Coronary artery (tissue), 2 donors: ENCODE results near the gene AATK.

Experiments used
- DNase-seq: peaks from one replicate; pipeline ENCODE4 v3.0.0-alpha.2; 2017; ENCODE audit warnings: low spot score
- H3K27ac ChIP-seq, 2 donors: fragments of 200-600 bp; sonication (generic); one replicate each; pipeline ENCODE4 v1.5.1; 2016 to 2019
- H3K4me3 ChIP-seq: fragments of 200-600 bp; sonication (generic); 2 replicates; pipeline ENCODE4 v1.5.1; 2016; ENCODE audit warnings: mild to moderate bottlenecking, moderate library complexity
- TF ChIP-seq, protein P1 (sequence below): fragments of 200-600 bp; sonication (generic); IDR thresholded peaks from one replicate; pipeline ENCODE4 v1.5.1; 2019; ENCODE audit warnings: antibody characterized with exemption

AATK gene

DNA sequence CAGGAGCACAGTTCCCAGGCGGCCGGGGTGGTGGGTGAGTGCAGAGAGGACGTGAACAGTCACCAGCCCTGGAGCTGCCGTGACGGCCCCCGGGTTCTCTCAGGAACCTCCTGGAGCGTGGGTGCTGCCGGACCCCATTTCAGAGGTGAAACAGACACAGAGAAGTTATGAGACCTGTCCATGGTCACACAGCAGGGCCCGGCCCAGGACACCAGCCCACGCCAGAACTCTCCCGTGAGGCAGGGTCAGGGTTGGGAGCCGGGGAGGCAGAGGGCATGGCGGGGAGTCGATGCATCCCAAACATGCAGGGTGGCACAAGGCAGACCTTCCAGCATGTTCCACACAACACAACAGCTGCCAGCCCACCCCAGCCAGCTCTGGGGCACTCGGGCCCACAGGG lies 4.5 kb downstream of the AATK start:
- Histone ChIP-seq H3K27ac (no peak overlapping the region), H3K4me3 (no peak overlapping the region)
- no peak for DNase-seq
- TF ChIP-seq, protein P1, sequence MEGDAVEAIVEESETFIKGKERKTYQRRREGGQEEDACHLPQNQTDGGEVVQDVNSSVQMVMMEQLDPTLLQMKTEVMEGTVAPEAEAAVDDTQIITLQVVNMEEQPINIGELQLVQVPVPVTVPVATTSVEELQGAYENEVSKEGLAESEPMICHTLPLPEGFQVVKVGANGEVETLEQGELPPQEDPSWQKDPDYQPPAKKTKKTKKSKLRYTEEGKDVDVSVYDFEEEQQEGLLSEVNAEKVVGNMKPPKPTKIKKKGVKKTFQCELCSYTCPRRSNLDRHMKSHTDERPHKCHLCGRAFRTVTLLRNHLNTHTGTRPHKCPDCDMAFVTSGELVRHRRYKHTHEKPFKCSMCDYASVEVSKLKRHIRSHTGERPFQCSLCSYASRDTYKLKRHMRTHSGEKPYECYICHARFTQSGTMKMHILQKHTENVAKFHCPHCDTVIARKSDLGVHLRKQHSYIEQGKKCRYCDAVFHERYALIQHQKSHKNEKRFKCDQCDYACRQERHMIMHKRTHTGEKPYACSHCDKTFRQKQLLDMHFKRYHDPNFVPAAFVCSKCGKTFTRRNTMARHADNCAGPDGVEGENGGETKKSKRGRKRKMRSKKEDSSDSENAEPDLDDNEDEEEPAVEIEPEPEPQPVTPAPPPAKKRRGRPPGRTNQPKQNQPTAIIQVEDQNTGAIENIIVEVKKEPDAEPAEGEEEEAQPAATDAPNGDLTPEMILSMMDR = no peak

DNA sequence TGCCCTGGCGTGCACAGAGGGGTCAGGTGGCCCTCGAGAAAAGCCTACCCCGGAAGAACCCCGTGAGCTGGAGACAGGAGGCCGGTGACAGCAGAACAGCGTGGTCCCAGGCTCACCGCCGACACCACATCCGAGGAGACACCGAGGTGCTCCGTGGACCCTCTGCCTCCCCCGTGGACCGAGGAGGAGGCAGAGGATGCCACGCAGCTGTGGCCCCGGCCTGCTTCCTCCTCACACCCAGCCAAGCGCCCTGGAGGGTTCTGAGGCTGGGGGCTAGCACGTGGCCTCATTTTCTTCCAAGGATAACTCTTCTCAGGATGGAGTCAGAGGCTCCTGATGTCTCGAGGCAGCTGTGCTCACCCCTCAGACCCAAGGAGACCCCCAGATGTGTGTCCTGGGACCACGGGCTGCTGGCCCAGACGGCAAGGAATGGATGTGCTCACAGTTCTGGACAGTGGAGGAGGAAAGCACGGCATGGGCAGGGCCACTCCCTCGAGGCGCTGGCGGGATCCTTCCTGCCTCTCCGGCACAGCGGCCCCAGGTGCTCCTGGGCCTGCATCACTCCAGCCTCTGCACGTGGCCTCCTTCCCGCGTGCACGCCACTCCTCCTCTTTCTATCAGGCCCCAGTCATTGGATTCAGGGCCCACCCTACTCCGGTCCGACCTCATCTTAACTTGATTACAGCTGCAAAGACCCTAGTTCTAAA lies 5.1 kb downstream of the AATK start:
- H3K27ac ChIP-seq = no peak overlapping the region
- peak overlapping the region; percentile 62 for H3K4me3 ChIP-seq
- DNase-seq = no peak
- TF ChIP-seq, protein P1 = no peak

DNA sequence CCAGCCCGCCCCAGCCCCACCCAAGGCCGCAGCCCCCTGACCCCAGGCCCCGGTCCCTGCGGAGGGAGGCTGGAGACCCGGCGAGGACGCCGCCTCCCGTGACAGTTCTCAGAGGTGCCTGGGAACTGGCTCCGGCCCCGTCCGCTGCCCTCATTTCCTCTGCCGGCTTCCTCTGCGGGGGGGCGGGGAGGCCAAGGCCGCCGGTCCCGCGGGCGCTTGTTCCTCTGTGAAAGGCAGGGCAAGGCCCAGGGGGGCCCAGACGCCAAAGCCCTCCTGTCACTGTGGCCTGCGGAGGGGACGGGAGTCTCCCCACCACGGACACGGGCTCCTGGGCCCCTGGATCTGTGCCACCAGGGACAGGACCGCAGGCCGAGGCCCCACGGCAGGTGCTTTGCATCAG lies 5.7 kb downstream of the AATK start:
- no peak overlapping the region for H3K27ac ChIP-seq
- DNase-seq = no peak
- TF ChIP-seq, protein P1 = no peak
- H3K4me3 ChIP-seq = peak overlapping the region; percentile 62

DNA sequence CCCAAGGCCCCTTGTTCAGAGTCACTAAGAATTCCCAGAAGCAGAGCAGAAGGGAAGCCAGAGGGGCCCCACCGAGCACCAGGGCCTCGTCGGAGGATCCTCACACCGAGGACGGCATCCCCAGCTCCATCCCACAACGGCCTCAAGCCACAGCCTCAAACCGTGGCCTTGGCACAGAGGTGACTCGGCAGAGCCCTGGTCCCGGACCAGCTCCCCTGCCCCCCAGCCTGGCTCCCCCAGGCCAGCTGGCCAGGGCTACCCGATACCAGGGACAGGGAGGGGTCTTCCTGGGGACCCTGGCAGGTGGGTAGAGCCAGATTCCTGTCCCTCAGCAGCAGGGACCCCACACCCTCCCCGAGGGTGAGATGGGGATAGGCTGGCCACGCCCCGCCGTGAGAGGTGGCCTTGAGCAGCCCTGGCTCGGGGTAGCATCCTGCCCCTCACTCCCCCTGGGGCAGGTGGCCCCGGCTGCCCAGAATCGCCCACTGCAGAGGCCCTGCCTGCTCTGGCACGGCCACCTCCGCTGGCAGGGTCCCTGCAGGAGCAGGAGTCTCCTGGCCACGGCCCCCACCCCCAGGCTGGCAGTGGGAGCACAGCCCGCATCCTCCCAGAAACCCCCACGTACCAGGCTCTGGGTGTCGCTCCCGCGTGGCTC lies 6.3 kb downstream of the AATK start:
- DNase-seq = no peak
- TF ChIP-seq, protein P1 = no peak
- H3K27ac ChIP-seq = no peak overlapping the region
- H3K4me3 ChIP-seq = peak overlapping the region; percentile 62

DNA sequence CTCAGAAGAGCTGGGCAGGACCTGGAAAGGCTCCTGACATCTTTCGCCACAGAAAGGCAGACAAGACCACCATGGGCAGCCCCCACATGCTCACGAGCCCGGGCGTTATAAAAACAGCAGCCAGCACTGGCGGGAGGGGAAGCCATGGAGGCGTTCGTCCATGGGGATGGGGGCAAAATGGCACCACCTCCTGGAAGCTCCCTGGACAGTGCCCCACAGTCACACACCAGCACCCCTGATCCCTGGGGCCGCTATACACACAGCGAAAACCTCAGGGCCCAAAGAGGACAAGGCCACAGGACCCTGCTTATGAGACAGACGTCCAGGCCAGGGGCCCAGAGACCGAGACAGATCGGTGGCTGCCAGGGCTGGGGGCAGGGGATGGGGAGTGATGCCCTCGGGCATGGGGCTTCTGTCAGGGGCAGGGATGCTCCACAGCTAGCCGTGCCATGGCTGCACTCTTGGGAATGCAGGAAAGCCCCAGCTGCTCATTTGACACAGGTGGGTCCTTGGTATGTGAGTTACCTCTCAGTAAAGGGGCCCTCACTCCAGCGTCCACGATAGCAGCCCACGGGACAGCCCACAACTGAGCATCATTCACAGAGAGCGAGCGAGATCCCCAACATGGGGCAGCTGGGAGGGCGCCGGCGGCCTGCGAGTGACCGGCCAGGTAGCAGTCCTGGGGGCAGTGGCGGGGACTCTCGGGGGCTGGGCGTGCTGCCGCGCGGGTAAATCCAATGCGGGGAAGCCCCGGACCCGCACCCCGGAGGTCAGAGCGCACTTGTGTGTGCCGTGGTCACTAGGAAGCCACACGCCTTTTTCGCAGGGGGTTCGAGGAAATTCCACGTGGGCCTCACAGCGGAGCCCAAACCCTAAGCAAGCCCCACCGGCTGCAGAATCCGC lies 7.1 kb downstream of the AATK start:
- no peak overlapping the region for H3K4me3 ChIP-seq
- DNase-seq = no peak
- TF ChIP-seq, protein P1 = no peak
- no peak overlapping the region for H3K27ac ChIP-seq

DNA sequence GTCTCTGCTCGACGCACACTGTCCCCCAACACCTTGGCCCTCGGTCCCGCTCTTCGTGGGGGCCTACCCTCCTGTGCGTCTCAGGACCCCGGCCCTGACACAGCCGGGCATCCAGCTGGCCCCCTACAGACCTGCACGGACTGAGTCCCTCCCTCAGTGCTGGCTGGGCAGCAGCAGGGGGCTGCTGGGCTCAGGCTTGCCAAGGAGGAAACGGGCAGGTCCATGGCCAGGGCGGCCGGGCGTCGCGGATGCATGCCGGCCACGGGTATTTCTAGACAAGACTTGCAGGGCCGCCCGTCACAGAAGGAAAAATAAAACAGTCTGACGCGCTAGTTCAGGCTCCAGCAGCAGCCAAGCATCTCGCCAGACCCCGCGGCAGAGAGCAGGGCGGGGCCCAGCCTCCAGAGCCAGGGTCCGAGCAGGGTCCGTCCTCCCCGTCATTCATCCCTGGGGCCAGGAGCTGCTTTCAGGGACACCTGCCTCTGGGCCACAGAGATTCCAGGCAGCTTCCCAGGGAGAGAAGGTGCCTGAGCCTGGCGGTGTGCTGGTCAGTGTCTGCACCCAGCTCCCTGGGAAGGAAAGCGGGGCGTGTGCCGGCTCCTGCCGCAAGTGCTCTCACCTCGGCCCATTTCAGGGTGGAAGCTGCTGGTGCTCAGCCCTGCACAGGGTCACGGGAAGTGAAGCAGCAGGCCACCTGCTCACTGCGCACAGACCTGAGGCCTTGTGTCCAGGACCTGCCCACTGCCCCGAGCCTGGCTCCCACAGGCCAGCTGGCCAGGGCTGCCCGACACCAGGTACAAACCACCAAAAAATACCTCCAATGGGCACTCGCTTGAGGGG lies 8.0 kb downstream of the AATK start:
- TF ChIP-seq, protein P1 = no peak
- Histone ChIP-seq H3K4me3 (no peak overlapping the region), H3K27ac (no peak overlapping the region)
- no peak for DNase-seq
